HEK293 (cell line): ENCODE results near the gene C20orf96.
A peak's percentile ranks its signal among the peaks of the same experiment; 100 is the strongest.

ENCODE experiments used
- CTCF ChIA-PET: fragments of 350-600 bp; formaldehyde crosslinking; extraction: SDS; loops from one replicate; lab custom pipeline; 2021; ENCODE audit warnings: antibody characterized with exemption; lab: Yijun Ruan, JAX
- POLR2A ChIA-PET: fragments of 300-600 bp; formaldehyde crosslinking; extraction: SDS; loops from one replicate; lab custom pipeline; 2020; ENCODE audit warnings: antibody characterized with exemption, inconsistent platforms; lab: Yijun Ruan, JAX
- H3K27ac ChIP-seq: fragments of 200-500 bp; sonication (Bioruptor generic); 2 replicates; pipeline ENCODE4 v1.5.1; 2014; ENCODE audit warnings: low read depth, low read length, control low read depth, inconsistent platforms; ENCODE audit errors: extremely low read depth
- H3K36me3 ChIP-seq, 2 experiments: fragments of 200-500 bp in 1 of 2; sonication (Bioruptor generic) in 1 of 2; 1 replicate in 1 of 2; 2 replicates in 1 of 2; pipeline ENCODE4 v1.5.1; 2014 to 2017; ENCODE audit warnings: inconsistent platforms in 2 of 2, low read length in 2 of 2; ENCODE audit not compliant: control insufficient read depth in 2 of 2, insufficient read depth in 1 of 2
- H3K4me1 ChIP-seq: fragments of 200-500 bp; sonication (Bioruptor generic); 2 replicates; pipeline ENCODE4 v1.5.1; 2014; ENCODE audit warnings: mild to moderate bottlenecking, low read length, inconsistent platforms; ENCODE audit not compliant: control insufficient read depth, insufficient read depth
- H3K4me3 ChIP-seq: 2 replicates; pipeline ENCODE4 v1.5.1; 2011; ENCODE audit warnings: low read depth, mild to moderate bottlenecking, control low read depth, low read length, moderate library complexity
- H3K9me3 ChIP-seq: fragments of 200-500 bp; sonication (Bioruptor generic); 2 replicates; pipeline ENCODE4 v1.5.1; 2014; ENCODE audit warnings: low read depth, low read length, inconsistent platforms; ENCODE audit not compliant: control insufficient read depth, insufficient read depth
- BCL11A ChIP-seq: fragments of 450-650 bp; formaldehyde crosslinking; IDR thresholded peaks from 2 replicates; pipeline ENCODE4 v1.5.1; 2016; ENCODE audit warnings: low read depth, missing biosample characterization, missing genetic modification characterization
- IKZF3 ChIP-seq: fragments of 450-650 bp; IDR thresholded peaks from 2 replicates; pipeline ENCODE4 v1.5.0; 2018; ENCODE audit warnings: missing biosample characterization, mild to moderate bottlenecking, missing genetic modification characterization, moderate library complexity
- KLF1 ChIP-seq: fragments of 450-650 bp; formaldehyde crosslinking; IDR thresholded peaks from 2 replicates; pipeline ENCODE4 v1.5.1; 2016; ENCODE audit warnings: missing biosample characterization, missing genetic modification characterization
- PATZ1 ChIP-seq: fragments of 450-650 bp; formaldehyde crosslinking; IDR thresholded peaks from 2 replicates; pipeline ENCODE4 v1.5.1; 2016; ENCODE audit warnings: missing biosample characterization, missing genetic modification characterization
- PRDM4 ChIP-seq: fragments of 450-650 bp; formaldehyde crosslinking; IDR thresholded peaks from 2 replicates; pipeline ENCODE4 v1.5.1; 2017; ENCODE audit warnings: missing biosample characterization, missing genetic modification characterization
- SP2 ChIP-seq: fragments of 450-650 bp; formaldehyde crosslinking; IDR thresholded peaks from 2 replicates; pipeline ENCODE4 v1.5.1; 2016; ENCODE audit warnings: missing biosample characterization, missing genetic modification characterization
- SP3 ChIP-seq: fragments of 450-650 bp; formaldehyde crosslinking; IDR thresholded peaks from 2 replicates; pipeline ENCODE4 v1.5.1; 2016; ENCODE audit warnings: missing biosample characterization, missing genetic modification characterization
- TRIM28 ChIP-seq: IDR thresholded peaks from 2 replicates; pipeline ENCODE4 v1.6.1; 2011; ENCODE audit warnings: low read length, control low read depth, borderline replicate concordance
- ZBTB10 ChIP-seq: fragments of 450-650 bp; formaldehyde crosslinking; IDR thresholded peaks from 2 replicates; pipeline ENCODE4 v1.5.1; 2016; ENCODE audit warnings: missing biosample characterization, missing genetic modification characterization
- ZBTB17 ChIP-seq: fragments of 450-650 bp; formaldehyde crosslinking; IDR thresholded peaks from 2 replicates; pipeline ENCODE4 v1.5.1; 2016; ENCODE audit warnings: missing biosample characterization, missing genetic modification characterization
- ZBTB26 ChIP-seq: fragments of 450-650 bp; formaldehyde crosslinking; optimal IDR thresholded peaks from 2 replicates; pipeline ENCODE3; 2016; ENCODE audit warnings: missing biosample characterization, mild to moderate bottlenecking, missing genetic modification characterization
- ZBTB48 ChIP-seq: fragments of 450-650 bp; formaldehyde crosslinking; IDR thresholded peaks from 2 replicates; pipeline ENCODE4 v1.5.1; 2016; ENCODE audit warnings: missing biosample characterization, missing genetic modification characterization
- ZBTB8A ChIP-seq: fragments of 450-650 bp; formaldehyde crosslinking; IDR thresholded peaks from 2 replicates; pipeline ENCODE4 v1.5.1; 2016; ENCODE audit warnings: missing biosample characterization, missing genetic modification characterization
- ZFHX2 ChIP-seq: fragments of 450-650 bp; formaldehyde crosslinking; conservative IDR thresholded peaks from 2 replicates; pipeline ENCODE4 v1.5.1; 2016; ENCODE audit warnings: missing biosample characterization, missing genetic modification characterization
- ZNF133 ChIP-seq: fragments of 450-650 bp; formaldehyde crosslinking; IDR thresholded peaks from 2 replicates; pipeline ENCODE4 v1.5.1; 2016; ENCODE audit warnings: missing biosample characterization, missing genetic modification characterization
- ZNF23 ChIP-seq: fragments of 450-650 bp; formaldehyde crosslinking; IDR thresholded peaks from 2 replicates; pipeline ENCODE4 v1.5.1; 2016; ENCODE audit warnings: missing biosample characterization, missing genetic modification characterization, borderline replicate concordance
- ZNF423 ChIP-seq: fragments of 450-650 bp; formaldehyde crosslinking; IDR thresholded peaks from 2 replicates; pipeline ENCODE4 v1.5.1; 2016; ENCODE audit warnings: missing biosample characterization, missing genetic modification characterization
- ZNF76 ChIP-seq: fragments of 450-650 bp; formaldehyde crosslinking; IDR thresholded peaks from 2 replicates; pipeline ENCODE4; 2016; ENCODE audit warnings: low read depth, missing biosample characterization, missing genetic modification characterization, borderline replicate concordance
- ZSCAN30 ChIP-seq: fragments of 450-650 bp; IDR thresholded peaks from 2 replicates; pipeline ENCODE4 v1.5.1; 2018; ENCODE audit warnings: missing biosample characterization, mild to moderate bottlenecking, missing genetic modification characterization, moderate library complexity
- TF ChIP-seq, protein P1 (sequence below): fragments of 450-650 bp; formaldehyde crosslinking; IDR thresholded peaks from 2 replicates; pipeline ENCODE4 v1.5.1; 2016; ENCODE audit warnings: missing biosample characterization, missing genetic modification characterization
- TF ChIP-seq, protein P2 (sequence below): fragments of 450-650 bp; formaldehyde crosslinking; IDR thresholded peaks from 2 replicates; pipeline ENCODE4 v1.5.1; 2016; ENCODE audit warnings: missing biosample characterization, missing genetic modification characterization

C20orf96 gene

GRCh38 chr20:290084-290831 lies at the start of gene C20orf96:
Gene C20orf96 (minus strand): TSS chr20:290750. CDS start chr20:290610, 140 bp downstream.
- no peaks in the 10 kb centered on the region for H3K9me3 ChIP-seq
- ChIA-PET POLR2A (interaction anchor here (1.0 kb wide), 1 partner anchor 11 kb away, joined by 7 read pairs; no protein-coding TSS in a partner anchor), CTCF (interaction anchor here (0.7 kb wide), 1 partner anchor 40 kb away, joined by 3 read pairs; no protein-coding TSS in a partner anchor)
- peak within 1 kb of the TSS; percentile 57 for H3K4me3 ChIP-seq
- peaks cover 0 to 3% of the 10 kb centered on the region in 2 experiments; a peak in 2 of 3 replicates for H3K36me3 ChIP-seq
- peaks cover 10% of the 10 kb centered on the region for H3K4me1 ChIP-seq
- H3K27ac ChIP-seq, result peak within 1 kb of the TSS; percentile 68
- TF ChIP-seq, protein P1, sequence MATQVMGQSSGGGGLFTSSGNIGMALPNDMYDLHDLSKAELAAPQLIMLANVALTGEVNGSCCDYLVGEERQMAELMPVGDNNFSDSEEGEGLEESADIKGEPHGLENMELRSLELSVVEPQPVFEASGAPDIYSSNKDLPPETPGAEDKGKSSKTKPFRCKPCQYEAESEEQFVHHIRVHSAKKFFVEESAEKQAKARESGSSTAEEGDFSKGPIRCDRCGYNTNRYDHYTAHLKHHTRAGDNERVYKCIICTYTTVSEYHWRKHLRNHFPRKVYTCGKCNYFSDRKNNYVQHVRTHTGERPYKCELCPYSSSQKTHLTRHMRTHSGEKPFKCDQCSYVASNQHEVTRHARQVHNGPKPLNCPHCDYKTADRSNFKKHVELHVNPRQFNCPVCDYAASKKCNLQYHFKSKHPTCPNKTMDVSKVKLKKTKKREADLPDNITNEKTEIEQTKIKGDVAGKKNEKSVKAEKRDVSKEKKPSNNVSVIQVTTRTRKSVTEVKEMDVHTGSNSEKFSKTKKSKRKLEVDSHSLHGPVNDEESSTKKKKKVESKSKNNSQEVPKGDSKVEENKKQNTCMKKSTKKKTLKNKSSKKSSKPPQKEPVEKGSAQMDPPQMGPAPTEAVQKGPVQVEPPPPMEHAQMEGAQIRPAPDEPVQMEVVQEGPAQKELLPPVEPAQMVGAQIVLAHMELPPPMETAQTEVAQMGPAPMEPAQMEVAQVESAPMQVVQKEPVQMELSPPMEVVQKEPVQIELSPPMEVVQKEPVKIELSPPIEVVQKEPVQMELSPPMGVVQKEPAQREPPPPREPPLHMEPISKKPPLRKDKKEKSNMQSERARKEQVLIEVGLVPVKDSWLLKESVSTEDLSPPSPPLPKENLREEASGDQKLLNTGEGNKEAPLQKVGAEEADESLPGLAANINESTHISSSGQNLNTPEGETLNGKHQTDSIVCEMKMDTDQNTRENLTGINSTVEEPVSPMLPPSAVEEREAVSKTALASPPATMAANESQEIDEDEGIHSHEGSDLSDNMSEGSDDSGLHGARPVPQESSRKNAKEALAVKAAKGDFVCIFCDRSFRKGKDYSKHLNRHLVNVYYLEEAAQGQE (tag by site-specific recombination), result peak; percentile 51; the same call in 1 of the 2 replicates
- TF ChIP-seq SP3 (peak; percentile 74), ZSCAN30 (tag by site-specific recombination) (0 out of 2 replicates have a peak, but pooled peaks have one; percentile 35), SP2 (tag by site-specific recombination) (peak; percentile 87), TRIM28 (0 out of 2 replicates have a peak, but pooled peaks have one; percentile 2), ZNF133 (tag by site-specific recombination) (no peak), ZBTB26 (tag by site-specific recombination) (peak; percentile 14), ZBTB10 (tag by site-specific recombination) (peak; percentile 85; the same call in 1 of the 2 replicates), ZFHX2 (tag by site-specific recombination) (peak; percentile 70), ZBTB48 (tag by site-specific recombination) (0 out of 2 replicates have a peak, but pooled peaks have one; percentile 18), KLF1 (tag by site-specific recombination) (peak; percentile 44; the same call in 1 of the 2 replicates), ZBTB17 (0 out of 2 replicates have a peak, but pooled peaks have one; percentile 46), IKZF3 (tag by site-specific recombination) (peak; percentile 34; the same call in 1 of the 2 replicates), ZNF76 (peak; percentile 18; the same call in 1 of the 2 replicates), PATZ1 (tag by site-specific recombination) (peak; percentile 43; the same call in 1 of the 2 replicates), BCL11A (tag by site-specific recombination) (no peak), ZNF423 (no peak), PRDM4 (tag by site-specific recombination) (0 out of 2 replicates have a peak, but pooled peaks have one; percentile 17), ZBTB8A (tag by site-specific recombination) (0 out of 2 replicates have a peak, but pooled peaks have one; percentile 35), ZNF23 (tag by site-specific recombination) (no peak)
- TF ChIP-seq, protein P2, sequence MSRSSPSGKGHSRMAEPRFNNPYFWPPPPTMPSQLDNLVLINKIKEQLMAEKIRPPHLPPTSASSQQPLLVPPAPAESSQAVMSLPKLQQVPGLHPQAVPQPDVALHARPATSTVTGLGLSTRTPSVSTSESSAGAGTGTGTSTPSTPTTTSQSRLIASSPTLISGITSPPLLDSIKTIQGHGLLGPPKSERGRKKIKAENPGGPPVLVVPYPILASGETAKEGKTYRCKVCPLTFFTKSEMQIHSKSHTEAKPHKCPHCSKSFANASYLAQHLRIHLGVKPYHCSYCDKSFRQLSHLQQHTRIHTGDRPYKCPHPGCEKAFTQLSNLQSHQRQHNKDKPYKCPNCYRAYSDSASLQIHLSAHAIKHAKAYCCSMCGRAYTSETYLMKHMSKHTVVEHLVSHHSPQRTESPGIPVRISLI (tag by site-specific recombination), result peak; percentile 98
